Mononuclear cell (primary cell): ENCODE results near the gene EEF1AKMT2. TPM values are rescaled to one million over a fixed set of nuclear protein-coding genes. Genes with fewer than 3 reads are reported as not detected.
"Not testable (repeated sequence)": the region's sequence is repeated elsewhere in the genome, so short reads cannot be mapped to it uniquely, and the experiment has no call there.

Experiments
- H3K27me3 ChIP-seq: 2 replicates; pipeline ENCODE4 v1.6.0; 2011; ENCODE audit warnings: low read length, control low read depth; ENCODE audit not compliant: insufficient read depth
- H3K4me1 ChIP-seq: 2 replicates; pipeline ENCODE4 v1.5.1; 2011; ENCODE audit warnings: mild to moderate bottlenecking, low read length, control low read depth; ENCODE audit not compliant: insufficient read depth
- H3K4me3 ChIP-seq: 2 replicates; pipeline ENCODE4 v1.5.1; 2011; ENCODE audit warnings: mild to moderate bottlenecking, low read length, moderate library complexity
- H3K9me3 ChIP-seq: 2 replicates; pipeline ENCODE4 v1.5.1; 2011; ENCODE audit warnings: low read depth, mild to moderate bottlenecking, control low read depth, low read length
- total RNA-seq: library from RNA; depleted of rRNA; stranded (reverse); fragments of >200 nt; gene quantifications from one replicate; pipeline ENCODE4 v1.2.3, GENCODE V29; 2012

The EEF1AKMT2 gene
- 21.3 TPM for total RNA-seq

DNA sequence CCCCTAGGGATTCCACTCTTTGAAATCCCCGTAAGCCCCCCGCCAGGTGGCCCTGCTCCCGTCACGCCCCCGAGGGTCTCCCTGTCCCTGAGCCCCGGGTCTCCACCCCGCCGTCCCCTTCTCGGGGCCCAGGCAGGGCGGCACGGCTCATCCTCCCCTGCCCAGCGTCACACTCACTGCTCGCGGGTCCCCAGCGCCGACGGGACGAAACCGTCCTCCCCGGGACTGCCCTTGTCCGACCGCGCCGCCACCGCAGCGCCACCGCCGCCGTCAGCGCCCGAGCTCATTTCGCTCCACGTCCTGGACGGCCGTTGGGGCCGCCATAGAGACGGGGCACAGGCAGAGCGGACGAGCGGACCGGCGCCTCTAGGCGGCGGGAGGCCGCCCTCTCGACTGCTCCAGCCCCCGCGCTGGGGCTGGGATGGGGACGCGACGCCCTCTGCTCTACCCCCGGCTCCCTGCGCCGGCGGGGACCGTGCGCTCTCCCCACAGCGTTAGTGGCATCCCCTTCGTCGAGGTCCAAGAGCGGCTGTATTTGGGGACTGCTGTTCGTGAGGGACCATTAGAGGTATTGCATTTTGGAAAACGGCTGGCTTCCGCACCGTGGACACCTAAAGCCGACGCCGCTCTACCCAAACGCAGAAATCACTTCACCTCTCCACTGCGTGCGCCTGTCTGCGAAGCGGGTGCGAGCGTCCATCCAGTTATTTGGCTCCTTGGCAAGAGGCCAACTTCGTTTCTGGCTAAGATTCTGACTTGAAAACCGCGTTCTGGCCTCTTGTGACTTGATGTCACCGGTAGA is at the start of gene EEF1AKMT2:
Gene EEF1AKMT2, minus strand, starts transcription at position 341 of the 802 bp plus-strand sequence. Its CDS starts 54 bp downstream, at position 287.
- H3K9me3 ChIP-seq = no peaks in the 10 kb centered on the region
- H3K4me3 ChIP-seq = peak within 1 kb of the TSS; percentile 57
- H3K4me1 ChIP-seq = peaks cover 17% of the 10 kb centered on the region
- no peaks in the 10 kb centered on the region for H3K27me3 ChIP-seq

DNA sequence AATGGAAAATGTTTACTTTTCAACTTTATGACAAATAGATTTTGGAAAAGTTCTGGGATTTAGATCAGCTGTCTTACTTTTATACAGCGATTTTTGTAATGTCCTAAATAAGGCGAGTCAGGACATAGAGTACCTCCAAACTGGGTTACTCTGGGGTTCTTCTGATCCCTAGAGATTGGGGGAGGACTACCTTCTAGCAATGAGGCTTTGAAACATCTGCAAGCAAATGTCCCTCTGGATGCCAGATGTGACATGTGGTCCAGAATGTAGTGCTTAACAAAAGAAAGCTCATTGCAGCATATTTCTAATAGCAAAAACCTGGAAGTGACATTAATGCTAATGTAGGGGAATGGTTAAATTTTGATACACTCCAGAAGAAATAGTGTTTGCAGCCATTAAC is 46.0 kb upstream of the EEF1AKMT2 start:
- Histone ChIP-seq H3K27me3 (no peaks in the 10 kb centered on the region), H3K9me3 (no peaks in the 10 kb centered on the region), H3K4me1 (no peaks in the 10 kb centered on the region), H3K4me3 (no peak overlapping the region)

DNA sequence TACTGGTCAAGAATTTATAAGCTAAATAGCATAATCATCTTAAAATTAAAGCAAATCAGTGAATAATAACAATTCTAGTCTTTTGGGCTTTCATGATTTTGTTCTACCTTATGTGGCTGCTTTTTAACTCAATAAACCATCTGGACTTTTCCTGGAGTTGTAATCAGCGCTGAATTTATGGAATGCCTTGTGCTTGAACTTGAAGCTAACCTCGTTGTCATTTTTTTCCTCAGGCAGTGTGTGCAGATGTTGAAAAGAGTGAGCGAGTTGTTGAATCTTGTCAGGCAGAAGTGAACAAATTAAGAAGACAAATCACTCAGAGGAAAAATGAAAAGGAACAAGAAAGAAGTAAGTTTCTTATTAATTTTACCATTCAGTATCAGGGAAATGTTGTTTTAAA is 39.4 kb upstream of the EEF1AKMT2 start:
- no peaks in the 10 kb centered on the region for H3K4me1 ChIP-seq
- H3K4me3 ChIP-seq = no peak overlapping the region
- no peaks in the 10 kb centered on the region for H3K9me3 ChIP-seq
- no peaks in the 10 kb centered on the region for H3K27me3 ChIP-seq

DNA sequence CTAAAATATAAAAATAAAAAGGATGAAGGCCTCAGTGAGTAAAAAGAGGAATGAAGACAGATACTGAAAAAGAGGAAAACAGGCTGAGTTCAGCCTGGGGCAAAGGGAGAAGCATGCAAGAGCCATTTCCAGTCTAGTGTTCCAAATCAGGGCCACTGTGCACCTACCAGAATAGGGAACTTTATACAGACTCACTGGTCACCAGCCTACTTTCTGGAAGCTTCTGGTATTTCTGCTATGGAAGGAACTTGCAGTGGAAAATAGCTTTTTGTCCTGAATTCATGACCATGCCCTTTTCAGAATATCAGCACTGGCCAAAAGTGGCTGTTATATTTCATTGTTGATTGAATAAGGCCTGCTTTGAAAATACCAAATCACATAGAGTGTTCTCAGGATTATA is 38.8 kb upstream of the EEF1AKMT2 start:
- no peaks in the 10 kb centered on the region for H3K4me1 ChIP-seq
- no peaks in the 10 kb centered on the region for H3K27me3 ChIP-seq

DNA sequence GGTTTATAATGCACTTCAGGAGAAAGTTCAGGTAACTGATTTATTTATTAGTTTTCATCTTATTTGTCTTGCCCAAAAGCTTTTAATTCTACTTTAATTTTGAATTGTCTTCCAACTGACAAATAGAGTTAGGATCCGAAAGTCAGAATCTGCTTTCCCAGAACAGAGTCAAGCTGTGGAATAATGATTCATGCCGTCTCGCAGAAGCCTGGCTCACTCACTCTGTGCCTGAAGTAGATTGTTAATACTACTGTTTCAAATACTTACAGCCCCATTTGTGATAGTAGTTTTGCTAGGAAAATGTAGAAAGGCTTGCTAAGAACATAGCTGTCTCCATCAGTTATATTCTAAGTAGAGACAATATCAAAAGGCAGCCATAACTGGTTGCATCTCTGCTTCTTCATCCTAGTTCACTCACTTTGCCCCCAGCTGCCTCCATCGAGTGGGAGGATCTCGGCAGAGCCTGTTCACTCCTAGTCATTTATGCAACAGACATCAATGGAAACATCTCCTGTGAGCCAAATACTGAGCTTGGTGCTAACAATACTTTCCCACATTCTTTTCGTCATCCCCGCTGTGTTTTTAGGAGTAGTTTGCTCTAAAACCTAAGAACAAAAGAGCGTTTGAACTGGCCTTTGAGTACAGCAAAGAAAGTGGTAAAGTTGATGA is 37.9 kb upstream of the EEF1AKMT2 start:
- H3K4me1 ChIP-seq = no peaks in the 10 kb centered on the region
- H3K9me3 ChIP-seq = no peaks in the 10 kb centered on the region
- H3K4me3 ChIP-seq = no peak overlapping the region
- H3K27me3 ChIP-seq = no peaks in the 10 kb centered on the region

More for the DNA sequence above, 38.8 kb upstream of the EEF1AKMT2 start:
- H3K9me3 ChIP-seq = no peaks in the 10 kb centered on the region
- H3K4me3 ChIP-seq = no peak overlapping the region

DNA sequence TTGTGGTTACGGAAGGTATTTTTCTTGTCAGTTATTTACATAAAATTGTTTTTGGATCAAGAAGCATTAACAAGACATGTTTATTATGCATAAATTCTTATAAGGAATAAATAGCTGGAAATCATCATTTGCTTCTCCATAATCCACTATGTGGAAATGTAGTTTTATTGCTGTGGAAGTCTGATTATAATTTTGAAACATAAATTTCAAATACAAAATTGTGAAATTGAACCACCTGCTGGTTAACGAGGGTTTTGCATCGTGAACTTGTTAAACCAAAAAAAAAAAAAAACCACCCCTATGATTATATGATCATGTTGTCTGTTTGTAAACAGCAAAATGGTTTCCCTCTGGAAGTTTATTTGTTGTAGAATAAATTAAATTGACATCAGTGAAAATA is 35.8 kb upstream of the EEF1AKMT2 start:
- no peaks in the 10 kb centered on the region for H3K9me3 ChIP-seq
- H3K4me1 ChIP-seq = no peaks in the 10 kb centered on the region
- H3K4me3 ChIP-seq = no peak overlapping the region
- no peaks in the 10 kb centered on the region for H3K27me3 ChIP-seq

DNA sequence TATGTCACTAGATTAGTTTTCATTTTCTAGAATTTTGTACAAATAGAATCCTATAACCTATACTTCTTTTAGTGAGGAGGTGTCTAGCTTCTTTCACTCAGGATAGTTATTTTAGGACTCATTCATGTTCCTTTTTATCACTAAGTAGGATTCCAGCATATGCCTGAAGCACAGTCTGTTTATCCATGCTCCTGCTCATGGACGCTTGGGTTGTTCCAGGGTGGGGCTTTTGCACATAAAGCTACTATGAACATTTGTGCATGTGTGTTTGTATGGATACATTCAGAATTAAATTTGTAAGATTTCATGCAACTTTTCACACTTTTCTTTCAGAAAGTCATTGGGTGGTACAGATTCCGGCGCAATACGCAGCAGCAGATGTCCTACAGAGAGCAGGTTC is 34.6 kb upstream of the EEF1AKMT2 start:
- Histone ChIP-seq H3K4me1 (no peaks in the 10 kb centered on the region), H3K27me3 (no peaks in the 10 kb centered on the region), H3K9me3 (no peaks in the 10 kb centered on the region), H3K4me3 (no peak overlapping the region)

DNA sequence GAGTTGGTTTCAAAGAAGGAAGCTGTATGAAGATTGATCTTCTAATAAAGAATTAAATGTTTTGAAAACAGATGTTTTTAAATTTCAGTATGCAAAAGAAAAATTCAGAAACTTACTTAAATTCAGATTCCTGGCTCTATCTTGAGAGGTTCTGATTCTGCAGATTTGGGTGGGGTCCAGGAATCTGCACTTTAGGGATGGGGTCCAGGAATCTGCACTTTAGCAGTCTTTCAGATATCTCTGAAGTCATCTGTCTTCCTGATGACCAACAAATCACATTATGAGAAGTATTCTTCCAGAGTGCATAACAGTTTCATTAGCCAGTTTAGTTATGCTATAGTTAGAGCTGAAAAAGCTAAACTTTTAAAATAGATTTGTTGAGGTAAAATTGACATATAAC is 34.0 kb upstream of the EEF1AKMT2 start:
- H3K4me3 ChIP-seq = no peak overlapping the region
- no peaks in the 10 kb centered on the region for H3K9me3 ChIP-seq
- H3K4me1 ChIP-seq = no peaks in the 10 kb centered on the region
- no peaks in the 10 kb centered on the region for H3K27me3 ChIP-seq

DNA sequence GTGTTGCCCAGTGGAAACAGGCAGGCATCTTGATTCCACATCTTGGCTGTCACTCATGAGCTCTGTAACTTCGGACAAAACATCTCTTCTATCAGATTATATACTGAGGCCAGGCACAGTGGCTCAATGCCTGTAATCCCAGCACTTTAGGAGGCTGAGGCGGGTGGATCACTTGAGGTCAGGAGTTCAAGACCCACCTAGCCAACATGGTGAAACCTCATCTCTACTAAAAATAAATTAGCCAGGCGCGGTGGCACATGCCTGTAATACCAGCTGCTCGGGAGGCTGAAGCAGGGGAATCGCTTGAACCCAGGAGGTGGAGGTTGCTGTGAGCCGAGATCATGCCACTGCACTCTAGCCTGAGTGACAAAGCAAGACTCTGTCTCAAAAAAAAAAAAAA is 33.2 kb upstream of the EEF1AKMT2 start:
- H3K27me3 ChIP-seq, H3K4me3 ChIP-seq, H3K9me3 ChIP-seq, H3K4me1 ChIP-seq: not testable (repeated sequence)

DNA sequence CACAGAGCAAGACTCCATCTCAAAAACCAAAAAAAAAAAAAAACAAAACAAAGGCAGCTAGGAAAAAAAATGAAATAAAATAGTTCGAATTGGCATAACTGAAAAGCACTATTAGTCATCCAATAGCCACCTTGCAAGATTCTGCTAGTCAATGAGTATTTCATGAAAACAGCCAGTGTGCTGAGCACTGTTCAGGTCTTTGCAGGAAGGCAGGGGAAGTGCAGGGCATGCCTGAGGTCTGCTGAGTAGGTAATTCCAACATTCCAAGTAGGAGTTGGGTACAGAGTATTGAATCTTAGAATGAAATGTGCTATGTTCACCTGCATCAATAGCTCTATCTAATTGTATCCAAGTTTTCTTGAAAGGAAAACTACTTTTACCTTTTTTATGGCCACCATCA is 32.8 kb upstream of the EEF1AKMT2 start:
- H3K9me3 ChIP-seq = no peaks in the 10 kb centered on the region
- no peaks in the 10 kb centered on the region for H3K27me3 ChIP-seq
- H3K4me1 ChIP-seq = no peaks in the 10 kb centered on the region

DNA sequence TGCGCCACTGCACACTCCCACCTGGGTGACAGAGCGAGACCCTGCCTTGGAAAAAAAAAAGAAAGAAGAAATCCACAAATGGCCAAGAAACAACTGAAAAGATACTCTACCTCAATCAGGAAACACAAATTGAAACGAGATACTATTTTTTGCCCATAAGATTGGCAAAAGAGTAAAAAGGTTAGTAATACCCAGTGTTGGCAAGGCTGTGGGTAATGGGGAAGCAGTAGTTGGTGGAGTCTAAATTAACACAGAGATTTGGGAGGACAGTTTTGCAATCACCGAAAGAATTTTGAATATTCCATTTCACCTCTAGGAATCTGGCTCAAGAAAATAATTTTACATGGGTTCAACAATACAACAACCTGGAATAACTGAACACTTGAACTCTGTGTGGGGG is 29.8 kb upstream of the EEF1AKMT2 start:
- Histone ChIP-seq H3K27me3 (no peaks in the 10 kb centered on the region), H3K4me1 (no peaks in the 10 kb centered on the region), H3K9me3 (no peaks in the 10 kb centered on the region), H3K4me3 (no peak overlapping the region)

More for the DNA sequence above, 32.8 kb upstream of the EEF1AKMT2 start:
- no peak overlapping the region for H3K4me3 ChIP-seq

DNA sequence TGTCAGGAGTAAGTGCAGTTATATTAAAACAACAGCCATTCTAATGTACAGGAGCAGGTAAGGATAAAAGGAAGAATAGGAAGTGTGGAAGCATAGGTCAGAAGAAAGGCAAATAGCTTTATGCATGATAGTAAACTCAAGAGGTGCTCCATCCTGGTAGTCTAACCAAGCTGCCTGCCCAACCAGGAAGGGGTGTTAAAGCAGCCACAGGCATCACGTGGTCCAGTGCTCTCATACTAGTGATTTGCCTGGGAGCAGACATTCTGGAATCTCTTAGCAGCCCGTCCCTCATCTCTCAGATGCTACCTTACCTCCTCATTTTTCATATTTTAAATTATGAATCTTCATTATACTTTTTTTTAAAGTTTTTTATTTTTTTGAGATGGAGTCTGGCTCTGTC is 28.4 kb upstream of the EEF1AKMT2 start:
- Histone ChIP-seq H3K27me3 (no peaks in the 10 kb centered on the region), H3K4me3 (no peak overlapping the region), H3K4me1 (no peaks in the 10 kb centered on the region), H3K9me3 (no peaks in the 10 kb centered on the region)

DNA sequence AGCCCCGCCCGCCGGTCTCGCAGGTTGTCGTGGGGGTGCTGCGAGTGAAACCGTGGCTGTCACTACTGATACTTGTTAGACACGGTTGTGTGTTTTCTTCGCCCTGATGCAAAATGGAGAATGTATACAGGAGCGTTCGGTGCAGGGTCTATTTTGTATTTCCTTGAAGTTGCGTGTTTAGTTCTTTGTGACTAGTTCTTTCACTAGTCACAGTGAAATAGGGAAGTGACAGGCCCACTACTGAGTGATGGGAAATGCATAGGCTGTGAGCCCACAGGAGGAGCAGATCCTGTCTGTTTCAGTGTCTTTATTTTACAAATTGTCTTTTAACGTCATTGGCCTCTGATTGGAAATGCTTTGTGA is 10.6 kb upstream of the EEF1AKMT2 start:
- Histone ChIP-seq H3K27me3 (no peaks in the 10 kb centered on the region), H3K9me3 (no peaks in the 10 kb centered on the region), H3K4me3 (peak overlapping the region; percentile 99), H3K4me1 (peaks cover 14% of the 10 kb centered on the region)

DNA sequence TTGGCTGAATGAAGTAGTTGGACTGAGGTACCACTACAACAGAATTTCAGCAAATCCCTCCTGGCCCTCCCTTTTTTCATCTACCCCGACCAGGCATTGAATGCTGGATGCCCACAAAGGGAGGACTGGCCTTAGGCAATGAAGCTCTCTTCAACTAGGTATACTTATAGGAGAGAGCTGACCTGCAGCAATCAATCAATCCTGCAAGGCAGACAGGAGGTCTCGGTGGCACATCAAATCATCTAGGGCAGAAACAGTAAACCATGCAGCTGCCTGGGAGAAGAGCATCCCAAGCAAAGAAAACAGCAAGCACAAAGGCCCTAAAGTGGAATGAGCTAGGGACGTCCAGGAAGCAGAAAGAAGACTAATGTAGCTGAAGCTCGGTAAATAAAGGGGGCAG is 7.5 kb upstream of the EEF1AKMT2 start:
- peaks cover 14% of the 10 kb centered on the region for H3K4me1 ChIP-seq
- no peak overlapping the region for H3K4me3 ChIP-seq
- H3K9me3 ChIP-seq = no peaks in the 10 kb centered on the region
- H3K27me3 ChIP-seq = no peaks in the 10 kb centered on the region

DNA sequence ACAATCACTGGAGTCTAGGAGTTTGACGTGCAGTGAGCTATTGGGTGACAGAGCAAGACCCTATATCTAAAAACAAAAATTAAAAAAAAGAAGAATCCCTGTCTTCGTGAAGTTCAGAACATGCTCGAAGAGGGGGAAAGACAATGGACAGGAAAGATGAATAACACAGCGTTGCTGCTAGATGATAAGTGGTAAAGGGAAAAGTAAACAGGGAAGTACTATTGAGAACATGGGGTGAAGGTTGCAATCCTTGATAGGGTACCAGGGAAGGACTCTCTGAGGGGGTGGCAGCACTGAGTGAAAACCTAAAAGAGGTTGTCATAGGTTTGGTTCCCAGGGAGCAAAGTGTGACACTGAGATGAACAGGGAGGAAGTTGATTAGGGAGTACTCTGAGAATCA is 7.1 kb upstream of the EEF1AKMT2 start:
- Histone ChIP-seq H3K4me3 (no peak overlapping the region), H3K4me1 (peaks cover 14% of the 10 kb centered on the region), H3K9me3 (no peaks in the 10 kb centered on the region), H3K27me3 (no peaks in the 10 kb centered on the region)

DNA sequence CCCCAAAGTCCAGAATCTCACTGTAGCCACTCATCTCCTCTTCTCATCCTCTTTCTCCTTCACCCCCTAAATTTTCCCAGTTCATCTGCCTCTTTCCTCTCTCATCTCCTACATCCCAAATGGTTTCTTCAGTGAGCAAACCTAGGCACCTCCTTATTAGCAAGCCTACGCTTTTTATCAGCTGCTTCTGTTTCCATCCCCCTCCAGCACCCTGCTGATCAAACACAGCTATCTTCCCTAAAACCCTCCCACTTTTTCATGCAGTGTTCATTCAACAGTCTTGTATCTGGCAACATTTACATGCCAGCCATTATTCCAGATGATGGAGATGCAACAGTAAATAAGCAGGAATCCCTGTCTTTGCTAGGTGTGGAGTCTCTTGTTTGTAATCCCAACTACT is 6.7 kb upstream of the EEF1AKMT2 start:
- Histone ChIP-seq H3K9me3 (no peaks in the 10 kb centered on the region), H3K4me1 (peaks cover 14% of the 10 kb centered on the region), H3K27me3 (no peaks in the 10 kb centered on the region), H3K4me3 (no peak overlapping the region)
